Neural cell (in vitro differentiated cells): Measurements from ENCODE around the gene PIK3CA.

ENCODE experiments used
- EP300 ChIP-seq: fragments of 450-650 bp; conservative IDR thresholded peaks from 2 replicates; pipeline ENCODE4 v1.6.1; 2014; ENCODE audit warnings: antibody characterized with exemption, mild to moderate bottlenecking, moderate library complexity; ENCODE audit not compliant: poor library complexity, severe bottlenecking
- MXI1 ChIP-seq: fragments of 450-650 bp; conservative IDR thresholded peaks from 2 replicates; pipeline ENCODE4 v1.6.1; 2014; ENCODE audit warnings: antibody characterized with exemption, mild to moderate bottlenecking; ENCODE audit not compliant: poor library complexity, severe bottlenecking
- POLR2AphosphoS5 ChIP-seq: IDR thresholded peaks from 2 replicates; pipeline ENCODE4 v1.6.1; 2012
- SMC3 ChIP-seq: fragments of 450-650 bp; conservative IDR thresholded peaks from 2 replicates; pipeline ENCODE4 v1.6.1; 2014; ENCODE audit warnings: antibody characterized with exemption, mild to moderate bottlenecking, moderate library complexity; ENCODE audit not compliant: poor library complexity
- TF ChIP-seq, protein P1 (sequence below): fragments of 450-650 bp; IDR thresholded peaks from 2 replicates; pipeline ENCODE4 v1.5.1; 2014; ENCODE audit warnings: antibody characterized with exemption, mild to moderate bottlenecking, moderate library complexity; ENCODE audit not compliant: poor library complexity, severe bottlenecking
- TF ChIP-seq, protein P2 (sequence below): IDR thresholded peaks from 2 replicates; pipeline ENCODE4 v1.6.1; 2012; ENCODE audit warnings: borderline replicate concordance

DNA sequence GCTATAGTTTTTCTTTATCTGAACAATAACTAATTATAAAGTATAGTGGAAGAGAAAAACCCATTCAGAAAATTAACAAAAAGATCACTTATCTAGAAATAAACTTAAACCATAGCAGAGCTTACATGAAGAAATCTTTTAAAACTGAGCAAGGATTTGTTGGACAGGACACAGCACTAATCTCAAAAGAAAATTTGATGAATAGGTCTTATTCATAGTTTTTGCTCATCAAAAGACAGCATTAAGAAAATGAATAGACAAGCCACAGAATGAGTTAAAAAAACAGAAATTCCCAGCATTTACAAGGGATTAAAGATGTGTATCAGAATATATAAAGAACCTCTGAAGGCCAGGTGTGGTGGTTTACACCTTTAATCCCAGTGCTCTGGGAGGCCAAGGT, 29.5 kb downstream of the PIK3CA start:
- TF ChIP-seq, protein P1, sequence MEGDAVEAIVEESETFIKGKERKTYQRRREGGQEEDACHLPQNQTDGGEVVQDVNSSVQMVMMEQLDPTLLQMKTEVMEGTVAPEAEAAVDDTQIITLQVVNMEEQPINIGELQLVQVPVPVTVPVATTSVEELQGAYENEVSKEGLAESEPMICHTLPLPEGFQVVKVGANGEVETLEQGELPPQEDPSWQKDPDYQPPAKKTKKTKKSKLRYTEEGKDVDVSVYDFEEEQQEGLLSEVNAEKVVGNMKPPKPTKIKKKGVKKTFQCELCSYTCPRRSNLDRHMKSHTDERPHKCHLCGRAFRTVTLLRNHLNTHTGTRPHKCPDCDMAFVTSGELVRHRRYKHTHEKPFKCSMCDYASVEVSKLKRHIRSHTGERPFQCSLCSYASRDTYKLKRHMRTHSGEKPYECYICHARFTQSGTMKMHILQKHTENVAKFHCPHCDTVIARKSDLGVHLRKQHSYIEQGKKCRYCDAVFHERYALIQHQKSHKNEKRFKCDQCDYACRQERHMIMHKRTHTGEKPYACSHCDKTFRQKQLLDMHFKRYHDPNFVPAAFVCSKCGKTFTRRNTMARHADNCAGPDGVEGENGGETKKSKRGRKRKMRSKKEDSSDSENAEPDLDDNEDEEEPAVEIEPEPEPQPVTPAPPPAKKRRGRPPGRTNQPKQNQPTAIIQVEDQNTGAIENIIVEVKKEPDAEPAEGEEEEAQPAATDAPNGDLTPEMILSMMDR, result no peak
- TF ChIP-seq POLR2AphosphoS5 (no peak), MXI1 (no peak), EP300 (no peak), SMC3 (no peak)
- TF ChIP-seq, protein P2, sequence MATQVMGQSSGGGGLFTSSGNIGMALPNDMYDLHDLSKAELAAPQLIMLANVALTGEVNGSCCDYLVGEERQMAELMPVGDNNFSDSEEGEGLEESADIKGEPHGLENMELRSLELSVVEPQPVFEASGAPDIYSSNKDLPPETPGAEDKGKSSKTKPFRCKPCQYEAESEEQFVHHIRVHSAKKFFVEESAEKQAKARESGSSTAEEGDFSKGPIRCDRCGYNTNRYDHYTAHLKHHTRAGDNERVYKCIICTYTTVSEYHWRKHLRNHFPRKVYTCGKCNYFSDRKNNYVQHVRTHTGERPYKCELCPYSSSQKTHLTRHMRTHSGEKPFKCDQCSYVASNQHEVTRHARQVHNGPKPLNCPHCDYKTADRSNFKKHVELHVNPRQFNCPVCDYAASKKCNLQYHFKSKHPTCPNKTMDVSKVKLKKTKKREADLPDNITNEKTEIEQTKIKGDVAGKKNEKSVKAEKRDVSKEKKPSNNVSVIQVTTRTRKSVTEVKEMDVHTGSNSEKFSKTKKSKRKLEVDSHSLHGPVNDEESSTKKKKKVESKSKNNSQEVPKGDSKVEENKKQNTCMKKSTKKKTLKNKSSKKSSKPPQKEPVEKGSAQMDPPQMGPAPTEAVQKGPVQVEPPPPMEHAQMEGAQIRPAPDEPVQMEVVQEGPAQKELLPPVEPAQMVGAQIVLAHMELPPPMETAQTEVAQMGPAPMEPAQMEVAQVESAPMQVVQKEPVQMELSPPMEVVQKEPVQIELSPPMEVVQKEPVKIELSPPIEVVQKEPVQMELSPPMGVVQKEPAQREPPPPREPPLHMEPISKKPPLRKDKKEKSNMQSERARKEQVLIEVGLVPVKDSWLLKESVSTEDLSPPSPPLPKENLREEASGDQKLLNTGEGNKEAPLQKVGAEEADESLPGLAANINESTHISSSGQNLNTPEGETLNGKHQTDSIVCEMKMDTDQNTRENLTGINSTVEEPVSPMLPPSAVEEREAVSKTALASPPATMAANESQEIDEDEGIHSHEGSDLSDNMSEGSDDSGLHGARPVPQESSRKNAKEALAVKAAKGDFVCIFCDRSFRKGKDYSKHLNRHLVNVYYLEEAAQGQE, result no peak
